ENCODE results near the gene BCAS4.

The BCAS4 gene

GRCh38 chr20:50886184-50886790 lies 91.4 kb downstream of the BCAS4 start:
- TF ChIP-seq YY2 (tag by site-specific recombination; IDR thresholded peaks at IDR 0.05) (no peak), SP7 (tag by site-specific recombination; IDR thresholded peaks at IDR 0.05) (no peak), ZNF311 (tag by site-specific recombination; IDR thresholded peaks at IDR 0.05; ENCODE audit: borderline replicate concordance) (no peak), ZNF426 (tag by site-specific recombination; IDR thresholded peaks at IDR 0.05) (no peak), ZNF366 (tag by site-specific recombination; conservative IDR thresholded peaks at IDR 0.05) (no peak), ZBTB44 (tag by site-specific recombination; IDR thresholded peaks at IDR 0.05) (no peak), HOXC10 (CRISPR knock-in tag; IDR thresholded peaks at IDR 0.05) (no peak), ZNF791 (tag by site-specific recombination; IDR thresholded peaks at IDR 0.05) (no peak), SCRT1 (tag by site-specific recombination; IDR thresholded peaks at IDR 0.05; ENCODE audit: borderline replicate concordance) (no peak)
- H3K27ac ChIP-seq (ENCODE audit: extremely low read depth, low read depth, low read length): no peak overlapping the region
- no peak overlapping the region for H3K4me3 ChIP-seq (ENCODE audit: low read depth, low read length)
- ChIA-PET CTCF (interaction anchor here (0.9 kb wide), 1 partner anchor 69 kb away, joined by 3 read pairs; no protein-coding TSS in a partner anchor), POLR2A (no interaction called here)
- peaks cover 0 to 30% of the 10 kb centered on the region in 2 experiments; a peak in 1 of 3 replicates for H3K36me3 ChIP-seq (ENCODE audit: control insufficient read depth in 2 of 2, insufficient read depth in 1 of 2, low read length in 2 of 2)
- no peaks in the 10 kb centered on the region for H3K4me1 ChIP-seq (ENCODE audit: control insufficient read depth, insufficient read depth, low read length)
- no peaks in the 10 kb centered on the region for H3K9me3 ChIP-seq (ENCODE audit: control insufficient read depth, insufficient read depth, low read depth, low read length)

GRCh38 chr20:50887576-50887975 lies 92.7 kb downstream of the BCAS4 start:
- Histone ChIP-seq H3K4me1 (ENCODE audit: control insufficient read depth, insufficient read depth, low read length) (no peaks in the 10 kb centered on the region), H3K36me3 (ENCODE audit: control insufficient read depth in 2 of 2, insufficient read depth in 1 of 2, low read length in 2 of 2) (peaks cover 4 to 43% of the 10 kb centered on the region in 2 experiments; a peak in 1 of 3 replicates), H3K9me3 (ENCODE audit: control insufficient read depth, insufficient read depth, low read depth, low read length) (no peaks in the 10 kb centered on the region), H3K4me3 (ENCODE audit: low read depth, low read length) (no peak overlapping the region), H3K27ac (ENCODE audit: extremely low read depth, low read depth, low read length) (no peak overlapping the region)
- CTCF ChIA-PET: interaction anchor here (0.6 to 0.8 kb wide), 2 partner anchors 42 to 209 kb away, joined by 3 to 8 read pairs; no protein-coding TSS in a partner anchor
- POLR2A ChIA-PET: interaction anchor here (0.6 to 0.8 kb wide), 2 partner anchors 28 to 33 kb away, joined by 3 to 4 read pairs; no protein-coding TSS in a partner anchor
- TF ChIP-seq ZNF785 (tag by site-specific recombination; IDR thresholded peaks at IDR 0.05) (no peak), ZNF449 (tag by site-specific recombination; IDR thresholded peaks at IDR 0.05) (no peak), ZNF10 (tag by site-specific recombination; IDR thresholded peaks at IDR 0.05) (no peak)

- ChIA-PET CTCF (interaction anchor here (0.8 to 1.7 kb wide), 2 partner anchors 18 to 38 kb away, joined by 3 to 8 read pairs; no protein-coding TSS in a partner anchor), POLR2A (no interaction called here)
- no peak overlapping the region for H3K4me3 ChIP-seq (ENCODE audit: low read depth, low read length)
- no peak overlapping the region for H3K27ac ChIP-seq (ENCODE audit: extremely low read depth, low read depth, low read length)
- H3K36me3 ChIP-seq (ENCODE audit: control insufficient read depth in 2 of 2, insufficient read depth in 1 of 2, low read length in 2 of 2): peaks cover 5 to 76% of the 10 kb centered on the region in 2 experiments; a peak in 2 of 3 replicates
- TF ChIP-seq KLF10 (tag by site-specific recombination; IDR thresholded peaks at IDR 0.05) (no peak), ZNF394 (tag by site-specific recombination; IDR thresholded peaks at IDR 0.05; ENCODE audit: borderline replicate concordance) (peak; percentile 60; the same call in 1 of the 2 replicates)
- no peaks in the 10 kb centered on the region for H3K4me1 ChIP-seq (ENCODE audit: control insufficient read depth, insufficient read depth, low read length)
- H3K9me3 ChIP-seq (ENCODE audit: control insufficient read depth, insufficient read depth, low read depth, low read length): no peaks in the 10 kb centered on the region
Measured at GRCh38 chr20:50891138-50891537, 96.3 kb downstream of the BCAS4 start.

- CTCF ChIA-PET: interaction anchor here (0.8 to 1.2 kb wide), 2 partner anchors 37 to 99 kb away, joined by 4 to 6 read pairs; no protein-coding TSS in a partner anchor
- Histone ChIP-seq H3K4me3 (ENCODE audit: low read depth, low read length) (no peak overlapping the region), H3K9me3 (ENCODE audit: control insufficient read depth, insufficient read depth, low read depth, low read length) (no peaks in the 10 kb centered on the region), H3K36me3 (ENCODE audit: control insufficient read depth in 2 of 2, insufficient read depth in 1 of 2, low read length in 2 of 2) (peaks cover 5 to 81% of the 10 kb centered on the region in 2 experiments; a peak in 2 of 3 replicates), H3K4me1 (ENCODE audit: control insufficient read depth, insufficient read depth, low read length) (no peaks in the 10 kb centered on the region), H3K27ac (ENCODE audit: extremely low read depth, low read depth, low read length) (no peak overlapping the region)
- POLR2A ChIA-PET: no interaction called here
- TF ChIP-seq ZNF302 (tag by site-specific recombination; IDR thresholded peaks at IDR 0.05; ENCODE audit: low read depth): no peak
- TF ChIP-seq ZFP37 (tag by site-specific recombination; IDR thresholded peaks at IDR 0.05): no peak
- TF ChIP-seq ZNF133 (tag by site-specific recombination; IDR thresholded peaks at IDR 0.05): no peak
- no peak for TF ChIP-seq ZFP69B (tag by site-specific recombination; IDR thresholded peaks at IDR 0.05)
- TF ChIP-seq ZNF221 (tag by site-specific recombination; IDR thresholded peaks at IDR 0.05; ENCODE audit: borderline replicate concordance): no peak
- TF ChIP-seq ZNF785 (tag by site-specific recombination; IDR thresholded peaks at IDR 0.05): no peak
- no peak for TF ChIP-seq ZNF660 (tag by site-specific recombination; IDR thresholded peaks at IDR 0.05)
- no peak for TF ChIP-seq ZNF292 (tag by site-specific recombination; IDR thresholded peaks at IDR 0.05; ENCODE audit: borderline replicate concordance, low read depth)
- TF ChIP-seq ZNF362 (tag by site-specific recombination; IDR thresholded peaks at IDR 0.05): no peak
- TF ChIP-seq ZBTB1 (tag by site-specific recombination; IDR thresholded peaks at IDR 0.05): no peak
Measured at GRCh38 chr20:50892394-50892793, 97.5 kb downstream of the BCAS4 start.
